ENCODE data around the gene SLC25A34.

SLC25A34 gene

GRCh38 chr1:15714406-15715136 lies 21.5 kb upstream of the SLC25A34 start:
- DNase-seq (ENCODE audit: low spot score) = no peak

- DNase-seq (ENCODE audit: low spot score) = no peak
These were observed 18.5 kb upstream of the SLC25A34 start for GRCh38 chr1:15717418-15718125.

GRCh38 chr1:15718199-15718601 lies 17.9 kb upstream of the SLC25A34 start:
- no peak for DNase-seq (ENCODE audit: low spot score)

- no peak for DNase-seq (ENCODE audit: low spot score)
These were observed 16.5 kb upstream of the SLC25A34 start for GRCh38 chr1:15719381-15720120.

- DNase-seq (ENCODE audit: low spot score) = no peak
These were observed 15.2 kb upstream of the SLC25A34 start for GRCh38 chr1:15720861-15721260.

- no peak for DNase-seq (ENCODE audit: low spot score)
These were observed 13.6 kb upstream of the SLC25A34 start for GRCh38 chr1:15722411-15722810.

GRCh38 chr1:15722836-15723532 lies 13.1 kb upstream of the SLC25A34 start:
- no peak for DNase-seq (ENCODE audit: low spot score)

GRCh38 chr1:15723631-15724246 lies 12.3 kb upstream of the SLC25A34 start:
- no peak for DNase-seq (ENCODE audit: low spot score)

- DNase-seq (ENCODE audit: low spot score) = no peak
These were observed 10.8 kb upstream of the SLC25A34 start for GRCh38 chr1:15724949-15725880.

- no peak for DNase-seq (ENCODE audit: low spot score)
These were observed 9.6 kb upstream of the SLC25A34 start for GRCh38 chr1:15726508-15726907.

GRCh38 chr1:15727021-15727420 lies 9.0 kb upstream of the SLC25A34 start:
- DNase-seq (ENCODE audit: low spot score) = no peak

GRCh38 chr1:15727424-15727823 lies 8.6 kb upstream of the SLC25A34 start:
- no peak for DNase-seq (ENCODE audit: low spot score)

- DNase-seq (ENCODE audit: low spot score) = no peak
These were observed 8.1 kb upstream of the SLC25A34 start for GRCh38 chr1:15727866-15728534.

- no peak for DNase-seq (ENCODE audit: low spot score)
These were observed 7.0 kb upstream of the SLC25A34 start for GRCh38 chr1:15728937-15729657.

- DNase-seq (ENCODE audit: low spot score) = no peak
These were observed 5.6 kb upstream of the SLC25A34 start for GRCh38 chr1:15730423-15730822.

- DNase-seq (ENCODE audit: low spot score) = no peak
These were observed 5.1 kb upstream of the SLC25A34 start for GRCh38 chr1:15730936-15731335.

- no peak for DNase-seq (ENCODE audit: low spot score)
These were observed 4.0 kb upstream of the SLC25A34 start for GRCh38 chr1:15731735-15732685.

GRCh38 chr1:15732686-15733081 lies 3.4 kb upstream of the SLC25A34 start:
- DNase-seq (ENCODE audit: low spot score) = no peak
